Spleen (tissue), 7 donors: ENCODE measurements around the gene ZNF536.

ENCODE experiments used
- POLR2A ChIP-seq, 3 donors: fragments of 450-650 bp; IDR thresholded peaks; one replicate each; pipeline ENCODE4 v1.5.1; 2017; ENCODE audit warnings: antibody characterized with exemption in 3 of 3, mild to moderate bottlenecking in 1 of 3
- POLR2AphosphoS5 ChIP-seq, 3 donors: sonication (generic); formaldehyde crosslinking; IDR thresholded peaks; one replicate each; pipeline ENCODE4 v1.5.1; 2017; ENCODE audit warnings: antibody characterized with exemption in 3 of 3
- TF ChIP-seq, protein P1 (sequence below), 11 experiments: fragments of 200-600 bp in 7 of 11; fragments of 450-650 bp in 4 of 11; sonication (generic) in 4 of 11; IDR thresholded peaks in 8 of 11; conservative IDR thresholded peaks in 3 of 11; 1 replicate in 7 of 11; 2 replicates in 4 of 11; pipeline versions ENCODE4 v1.4.0 to v1.8.0; 2016 to 2021; ENCODE audit warnings: antibody characterized with exemption in 11 of 11, inconsistent platforms in 4 of 11, mild to moderate bottlenecking in 1 of 11
- donor health status: DM: no; HTN: no; CAD: no; lungs with moderate emphysema.
- donor health status: DM: no; HTN: no; CAD: no.
- donor health status: DM: no; HTN: no; CAD: no.

GRCh38 chr19:30386551-30387143 lies 14.5 kb downstream of the ZNF536 start:
- no peak for TF ChIP-seq POLR2A (IDR thresholded peaks at IDR 0.05)
- TF ChIP-seq, protein P1, sequence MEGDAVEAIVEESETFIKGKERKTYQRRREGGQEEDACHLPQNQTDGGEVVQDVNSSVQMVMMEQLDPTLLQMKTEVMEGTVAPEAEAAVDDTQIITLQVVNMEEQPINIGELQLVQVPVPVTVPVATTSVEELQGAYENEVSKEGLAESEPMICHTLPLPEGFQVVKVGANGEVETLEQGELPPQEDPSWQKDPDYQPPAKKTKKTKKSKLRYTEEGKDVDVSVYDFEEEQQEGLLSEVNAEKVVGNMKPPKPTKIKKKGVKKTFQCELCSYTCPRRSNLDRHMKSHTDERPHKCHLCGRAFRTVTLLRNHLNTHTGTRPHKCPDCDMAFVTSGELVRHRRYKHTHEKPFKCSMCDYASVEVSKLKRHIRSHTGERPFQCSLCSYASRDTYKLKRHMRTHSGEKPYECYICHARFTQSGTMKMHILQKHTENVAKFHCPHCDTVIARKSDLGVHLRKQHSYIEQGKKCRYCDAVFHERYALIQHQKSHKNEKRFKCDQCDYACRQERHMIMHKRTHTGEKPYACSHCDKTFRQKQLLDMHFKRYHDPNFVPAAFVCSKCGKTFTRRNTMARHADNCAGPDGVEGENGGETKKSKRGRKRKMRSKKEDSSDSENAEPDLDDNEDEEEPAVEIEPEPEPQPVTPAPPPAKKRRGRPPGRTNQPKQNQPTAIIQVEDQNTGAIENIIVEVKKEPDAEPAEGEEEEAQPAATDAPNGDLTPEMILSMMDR (IDR thresholded peaks at IDR 0.05 in 8 of 11, conservative IDR thresholded peaks at IDR 0.05 in 3 of 11): no peak
- no peak for TF ChIP-seq POLR2AphosphoS5 (IDR thresholded peaks at IDR 0.05)
